CD8-positive, alpha-beta memory T cell (primary cell): ENCODE data around the gene CLEC20A. TPM values are rescaled to one million over a fixed set of nuclear protein-coding genes. Genes with fewer than 3 reads are reported as not detected.

Experiments used
- CTCF ChIA-PET: fragments of 350-600 bp; sonication (Branson Sonifier 250); formaldehyde crosslinking; loops from one replicate; lab custom pipeline; 2021; ENCODE audit warnings: antibody characterized with exemption; lab: Charles Lee
- POLR2A ChIA-PET: fragments of 350-600 bp; sonication (Branson Sonifier 250); formaldehyde crosslinking; loops from one replicate; lab custom pipeline; 2021; ENCODE audit warnings: antibody characterized with exemption; lab: Charles Lee
- DNase-seq, 5 donors: peaks; one replicate each; pipeline versions ENCODE4 v3.0.0 to v3.0.0-alpha.2; 2020 to 2022; ENCODE audit warnings: mixed read lengths in 1 of 5
- H3K27ac ChIP-seq: one replicate; pipeline ENCODE4 v1.7.0; 2013; ENCODE audit warnings: low read depth, mild to moderate bottlenecking, low read length, moderate library complexity
- H3K27me3 ChIP-seq: 2 replicates; pipeline ENCODE4 v1.7.0; 2013; ENCODE audit warnings: low read length, mild to moderate bottlenecking; ENCODE audit not compliant: insufficient read depth, poor library complexity, severe bottlenecking
- H3K36me3 ChIP-seq: 2 replicates; pipeline ENCODE4 v1.7.0; 2013; ENCODE audit warnings: mild to moderate bottlenecking, low read length, moderate library complexity; ENCODE audit not compliant: insufficient read depth
- H3K4me1 ChIP-seq: 2 replicates; pipeline ENCODE4 v1.7.0; 2013; ENCODE audit warnings: mild to moderate bottlenecking, low read length, moderate library complexity; ENCODE audit not compliant: insufficient read depth
- H3K4me3 ChIP-seq: 2 replicates; pipeline ENCODE4 v1.7.0; 2013; ENCODE audit warnings: mild to moderate bottlenecking, low read length
- H3K9me3 ChIP-seq: 2 replicates; pipeline ENCODE4 v1.7.0; 2013; ENCODE audit warnings: mild to moderate bottlenecking, low read length
- H3K27ac Mint-ChIP-seq, 8 donors: one replicate each; pipeline ENCODE4 v1.8.0; 2020 to 2021; ENCODE audit warnings: mixed read lengths in 8 of 8, mild to moderate bottlenecking in 6 of 8, inconsistent platforms in 3 of 8, moderate library complexity in 3 of 8
- H3K27me3 Mint-ChIP-seq, 2 donors: one replicate each; pipeline ENCODE4 v1.8.0; 2020 to 2021; ENCODE audit warnings: mixed read lengths in 2 of 2, mild to moderate bottlenecking in 1 of 2, moderate library complexity in 1 of 2
- H3K36me3 Mint-ChIP-seq, 3 donors: one replicate each; pipeline ENCODE4 v1.8.0; 2020 to 2021; ENCODE audit warnings: mixed read lengths in 3 of 3, inconsistent platforms in 1 of 3, mild to moderate bottlenecking in 1 of 3
- H3K4me1 Mint-ChIP-seq, 3 donors: one replicate each; pipeline ENCODE4 v1.8.0; 2020 to 2021; ENCODE audit warnings: mixed read lengths in 3 of 3, inconsistent platforms in 1 of 3, mild to moderate bottlenecking in 1 of 3
- H3K4me3 Mint-ChIP-seq, 7 donors: one replicate each; pipeline ENCODE4 v1.8.0; 2020 to 2021; ENCODE audit warnings: mixed read lengths in 7 of 7, mild to moderate bottlenecking in 6 of 7, moderate library complexity in 4 of 7, inconsistent platforms in 2 of 7
- H3K9me3 Mint-ChIP-seq, 5 donors: one replicate each; pipeline ENCODE4 v1.8.0; 2020 to 2022; ENCODE audit warnings: mixed read lengths in 5 of 5, mild to moderate bottlenecking in 3 of 5, moderate library complexity in 2 of 5, inconsistent platforms in 1 of 5
- polyA plus RNA-seq: library from polyadenylated mRNA; unstranded; fragments of 300-500 nt; fragmentation: Illumina TruSeq; gene quantifications from one replicate; pipeline ENCODE4 v1.2.3, GENCODE V29; 2021
- total RNA-seq, 2 experiments: library from RNA; stranded (reverse); gene quantifications; one replicate each; pipeline ENCODE4 v1.2.3, GENCODE V29; 2021

CLEC20A gene
- total and polyA plus RNA-seq, 3 experiments from 2014 or later, result not detected

- POLR2A ChIA-PET, result no interaction called here
- no peak overlapping the region for H3K4me3 Mint-ChIP-seq
- H3K9me3 ChIP-seq, result no peaks in the 10 kb centered on the region
- peaks cover 0 to 2% (median 0%) of the 10 kb centered on the region in 3 donors for H3K4me1 Mint-ChIP-seq
- peaks cover 7 to 15% of the 10 kb centered on the region in 2 donors for H3K27me3 Mint-ChIP-seq
- CTCF ChIA-PET, result no interaction called here
- H3K4me3 ChIP-seq, result no peak overlapping the region
- H3K9me3 Mint-ChIP-seq, result no peaks in the 10 kb centered on the region
- no peak for DNase-seq
- H3K27me3 ChIP-seq, result no peaks in the 10 kb centered on the region
- no peaks in the 10 kb centered on the region for H3K36me3 ChIP-seq
- no peaks in the 10 kb centered on the region for H3K4me1 ChIP-seq
- no peak overlapping the region for H3K27ac ChIP-seq
- no peak overlapping the region for H3K27ac Mint-ChIP-seq
- no peaks in the 10 kb centered on the region for H3K36me3 Mint-ChIP-seq
Measured at GRCh38 chr1:178489399-178489798, 7.4 kb downstream of the CLEC20A start.

DNA sequence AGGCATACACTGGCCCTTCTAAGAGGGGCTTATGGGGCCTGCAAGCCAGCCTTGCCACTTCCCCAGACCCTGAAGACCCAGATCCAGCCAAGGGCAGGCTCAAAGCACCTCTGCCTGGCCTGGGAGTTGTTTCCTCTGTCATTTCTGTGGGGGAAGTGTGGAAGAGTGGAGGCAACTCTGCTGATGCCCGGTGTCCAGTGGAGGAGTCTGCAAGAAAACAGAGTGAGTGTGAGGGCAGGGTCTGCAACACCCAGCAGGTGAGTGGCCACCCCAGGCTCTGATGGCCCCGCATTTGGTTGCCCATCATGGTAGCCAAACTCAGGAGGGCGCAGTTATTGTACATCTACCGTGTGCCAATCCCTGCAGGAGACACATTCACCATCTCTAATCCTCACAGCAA is 8.4 kb downstream of the CLEC20A start:
- POLR2A ChIA-PET, result no interaction called here
- CTCF ChIA-PET, result no interaction called here

DNA sequence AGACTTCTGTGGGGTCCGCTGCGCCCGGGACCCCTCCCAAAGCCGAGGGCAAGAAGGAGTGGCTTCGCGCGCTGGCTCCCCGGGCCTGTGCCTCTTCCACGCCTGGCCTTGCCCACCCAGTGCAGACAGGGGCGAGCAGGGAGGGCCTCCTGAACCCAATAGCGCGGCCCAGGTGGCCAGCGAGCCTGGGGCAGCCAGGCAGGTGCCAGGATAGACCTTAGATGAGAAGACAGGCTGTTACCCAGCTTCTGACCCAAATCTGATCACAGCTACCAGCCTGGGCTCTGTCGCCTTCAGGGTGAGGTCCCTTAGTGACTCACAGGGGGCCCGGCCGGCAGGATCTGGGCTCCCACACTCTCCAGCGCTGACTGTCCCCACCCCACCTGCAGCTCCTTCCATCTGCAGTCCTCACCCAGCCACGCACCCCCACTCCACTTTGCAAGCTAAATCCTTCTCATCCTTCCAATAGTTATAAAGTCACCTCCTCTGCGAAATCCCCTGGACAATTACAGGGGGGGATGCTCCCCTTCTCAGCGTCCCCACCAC is 9.6 kb downstream of the CLEC20A start:
- H3K27ac ChIP-seq, result no peak overlapping the region
- peaks cover 0 to 2% (median 0%) of the 10 kb centered on the region in 3 donors for H3K4me1 Mint-ChIP-seq
- peaks cover 0 to 1% (median 0%) of the 10 kb centered on the region in 5 donors for H3K9me3 Mint-ChIP-seq
- ChIA-PET POLR2A (no interaction called here), CTCF (no interaction called here)
- no peak overlapping the region for H3K4me3 ChIP-seq
- H3K4me3 Mint-ChIP-seq, result peak overlapping the region in 1 of 7 donors; percentile 10
- H3K36me3 Mint-ChIP-seq, result no peaks in the 10 kb centered on the region
- no peaks in the 10 kb centered on the region for H3K36me3 ChIP-seq
- H3K9me3 ChIP-seq, result no peaks in the 10 kb centered on the region
- peak overlapping the region in 2 of 8 donors; percentile 32 to 77 for H3K27ac Mint-ChIP-seq
- DNase-seq, result no peak
- no peaks in the 10 kb centered on the region for H3K27me3 ChIP-seq
- H3K4me1 ChIP-seq, result no peaks in the 10 kb centered on the region
- peaks cover 7 to 15% of the 10 kb centered on the region in 2 donors for H3K27me3 Mint-ChIP-seq

More for the DNA sequence above, 8.4 kb downstream of the CLEC20A start:
- H3K27ac Mint-ChIP-seq, result peak overlapping the region in 1 of 8 donors; percentile 31
- peaks cover 0 to 1% (median 0%) of the 10 kb centered on the region in 5 donors for H3K9me3 Mint-ChIP-seq
- peaks cover 7 to 15% of the 10 kb centered on the region in 2 donors for H3K27me3 Mint-ChIP-seq
- H3K9me3 ChIP-seq, result no peaks in the 10 kb centered on the region
- no peaks in the 10 kb centered on the region for H3K36me3 ChIP-seq
- no peaks in the 10 kb centered on the region for H3K27me3 ChIP-seq
- no peak for DNase-seq
- H3K36me3 Mint-ChIP-seq, result no peaks in the 10 kb centered on the region
- no peak overlapping the region for H3K4me3 ChIP-seq
- H3K27ac ChIP-seq, result no peak overlapping the region
- no peak overlapping the region for H3K4me3 Mint-ChIP-seq
- no peaks in the 10 kb centered on the region for H3K4me1 ChIP-seq
- H3K4me1 Mint-ChIP-seq, result peaks cover 0 to 2% (median 0%) of the 10 kb centered on the region in 3 donors

GRCh38 chr1:178486100-178487069 is 10.4 kb downstream of the CLEC20A start:
- Histone ChIP-seq H3K36me3 (no peaks in the 10 kb centered on the region), H3K4me3 (no peak overlapping the region), H3K27ac (no peak overlapping the region), H3K27me3 (no peaks in the 10 kb centered on the region), H3K4me1 (no peaks in the 10 kb centered on the region), H3K9me3 (no peaks in the 10 kb centered on the region)
- Mint-ChIP-seq H3K4me1 (peaks cover 0 to 2% (median 0%) of the 10 kb centered on the region in 3 donors), H3K27me3 (peaks cover 9 to 15% of the 10 kb centered on the region in 2 donors), H3K36me3 (no peaks in the 10 kb centered on the region), H3K4me3 (no peak overlapping the region), H3K9me3 (peaks cover 0 to 1% (median 0%) of the 10 kb centered on the region in 5 donors), H3K27ac (no peak overlapping the region)
- CTCF ChIA-PET, result no interaction called here
- POLR2A ChIA-PET, result no interaction called here
- DNase-seq, result no peak

GRCh38 chr1:178485541-178485981 is 11.2 kb downstream of the CLEC20A start:
- no peak overlapping the region for H3K27ac Mint-ChIP-seq
- Histone ChIP-seq H3K36me3 (no peaks in the 10 kb centered on the region), H3K4me3 (no peak overlapping the region), H3K27me3 (no peaks in the 10 kb centered on the region), H3K9me3 (no peaks in the 10 kb centered on the region), H3K27ac (no peak overlapping the region), H3K4me1 (no peaks in the 10 kb centered on the region)
- H3K9me3 Mint-ChIP-seq, result peaks cover 0 to 1% (median 0%) of the 10 kb centered on the region in 5 donors
- ChIA-PET CTCF (no interaction called here), POLR2A (no interaction called here)
- no peaks in the 10 kb centered on the region for H3K36me3 Mint-ChIP-seq
- no peak for DNase-seq
- H3K4me3 Mint-ChIP-seq, result no peak overlapping the region
- H3K27me3 Mint-ChIP-seq, result peaks cover 9 to 15% of the 10 kb centered on the region in 2 donors
- peaks cover 0 to 2% (median 0%) of the 10 kb centered on the region in 3 donors for H3K4me1 Mint-ChIP-seq

DNA sequence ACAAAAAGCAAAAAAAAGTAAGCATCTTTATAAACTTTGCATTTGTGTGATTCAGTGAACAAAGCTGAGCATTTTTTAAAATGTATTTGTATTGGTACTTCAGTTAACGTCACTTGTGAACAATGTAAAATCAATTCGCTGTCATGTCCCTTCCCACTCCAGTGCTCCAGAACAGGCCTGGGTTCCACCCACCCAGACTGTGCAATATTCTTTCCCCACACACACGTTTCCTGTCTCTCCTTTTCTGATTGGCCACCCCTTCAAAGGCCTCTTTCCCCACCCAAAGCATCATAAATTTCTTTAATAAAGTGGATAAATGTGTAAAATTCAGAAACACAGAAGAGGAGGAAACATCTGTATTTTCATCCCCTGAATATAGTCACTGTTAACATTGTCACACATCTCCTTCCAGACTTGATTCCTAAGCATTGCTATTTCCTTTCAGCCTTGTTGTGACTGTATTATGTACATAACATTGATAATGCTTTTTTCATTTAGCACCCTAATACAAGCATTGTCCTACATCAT is 12.0 kb downstream of the CLEC20A start:
- Histone ChIP-seq H3K9me3 (no peaks in the 10 kb centered on the region), H3K36me3 (no peaks in the 10 kb centered on the region), H3K4me1 (no peaks in the 10 kb centered on the region), H3K27me3 (no peaks in the 10 kb centered on the region), H3K4me3 (no peak overlapping the region), H3K27ac (no peak overlapping the region)
- no peak overlapping the region for H3K4me3 Mint-ChIP-seq
- peaks cover 0 to 1% (median 0%) of the 10 kb centered on the region in 5 donors for H3K9me3 Mint-ChIP-seq
- DNase-seq, result no peak
- H3K27me3 Mint-ChIP-seq, result peaks cover 9 to 18% of the 10 kb centered on the region in 2 donors
- ChIA-PET POLR2A (no interaction called here), CTCF (no interaction called here)
- H3K36me3 Mint-ChIP-seq, result no peaks in the 10 kb centered on the region
- no peak overlapping the region for H3K27ac Mint-ChIP-seq
- H3K4me1 Mint-ChIP-seq, result peaks cover 0 to 2% (median 0%) of the 10 kb centered on the region in 3 donors

- no peak overlapping the region for H3K27ac ChIP-seq
- Mint-ChIP-seq H3K27ac (no peak overlapping the region), H3K4me1 (peaks cover 0 to 2% (median 0%) of the 10 kb centered on the region in 3 donors), H3K27me3 (peaks cover 11 to 19% of the 10 kb centered on the region in 2 donors), H3K36me3 (no peaks in the 10 kb centered on the region), H3K4me3 (peak overlapping the region in 1 of 7 donors; percentile 18), H3K9me3 (peaks cover 0 to 1% (median 0%) of the 10 kb centered on the region in 5 donors)
- ChIA-PET CTCF (no interaction called here), POLR2A (no interaction called here)
- no peaks in the 10 kb centered on the region for H3K36me3 ChIP-seq
- DNase-seq, result no peak
- no peaks in the 10 kb centered on the region for H3K4me1 ChIP-seq
- H3K9me3 ChIP-seq, result no peaks in the 10 kb centered on the region
- no peaks in the 10 kb centered on the region for H3K27me3 ChIP-seq
- H3K4me3 ChIP-seq, result no peak overlapping the region
Measured at GRCh38 chr1:178483251-178483957, 13.4 kb downstream of the CLEC20A start.
